ENCODE data around the gene HSPB6.

Gene HSPB6

GRCh38 chr19:35783469-35784434 lies 26.9 kb upstream of the HSPB6 start:
- Histone ChIP-seq H3K9me3 (ENCODE audit: insufficient read depth, low read length, severe bottlenecking) (no peaks in the 10 kb centered on the region), H3K79me2 (ENCODE audit: insufficient read depth, low read length) (peaks cover 8% of the 10 kb centered on the region), H3K4me1 (ENCODE audit: insufficient read depth, low read length) (no peaks in the 10 kb centered on the region), H3K9ac (ENCODE audit: low read depth, low read length) (no peak overlapping the region), H3K36me3 (ENCODE audit: insufficient read depth, low read length) (peaks cover 74% of the 10 kb centered on the region), H3K4me3 (ENCODE audit: low read depth in 1 of 2, low read length in 2 of 2) (no peak overlapping the region), H3K27ac (ENCODE audit: low read length) (no peak overlapping the region), H2AFZ (ENCODE audit: low read depth, low read length) (no peak overlapping the region), H3K27me3 (ENCODE audit: insufficient read depth, low read length, poor library complexity) (no peaks in the 10 kb centered on the region), H4K20me1 (ENCODE audit: insufficient read depth, low read length) (peaks cover 24% of the 10 kb centered on the region), H3K4me2 (ENCODE audit: insufficient read depth, low read length) (no peak overlapping the region)
- DNase-seq: no peak
- TF ChIP-seq EZH2 (IDR thresholded peaks at IDR 0.05; ENCODE audit: borderline replicate concordance, low read depth, low read length, severe bottlenecking) (no peak), CTCF (IDR thresholded peaks at IDR 0.05; ENCODE audit: borderline replicate concordance, extremely low read depth, low read length, poor library complexity, severe bottlenecking) (peak; percentile 15)
- ATAC-seq (ENCODE audit: insufficient read depth, low read depth): no peak

GRCh38 chr19:35782589-35782988 lies 25.8 kb upstream of the HSPB6 start:
- TF ChIP-seq EZH2 (IDR thresholded peaks at IDR 0.05; ENCODE audit: borderline replicate concordance, low read depth, low read length, severe bottlenecking) (no peak), CTCF (IDR thresholded peaks at IDR 0.05; ENCODE audit: borderline replicate concordance, extremely low read depth, low read length, poor library complexity, severe bottlenecking) (no peak)
- Histone ChIP-seq H3K4me2 (ENCODE audit: insufficient read depth, low read length) (no peak overlapping the region), H3K27ac (ENCODE audit: low read length) (no peak overlapping the region)

GRCh38 chr19:35781650-35782049 lies 24.8 kb upstream of the HSPB6 start:
- TF ChIP-seq CTCF (IDR thresholded peaks at IDR 0.05; ENCODE audit: borderline replicate concordance, extremely low read depth, low read length, poor library complexity, severe bottlenecking) (no peak), EZH2 (IDR thresholded peaks at IDR 0.05; ENCODE audit: borderline replicate concordance, low read depth, low read length, severe bottlenecking) (no peak)
- H3K79me2 ChIP-seq (ENCODE audit: insufficient read depth, low read length): peaks cover 27% of the 10 kb centered on the region
- H3K9me3 ChIP-seq (ENCODE audit: insufficient read depth, low read length, severe bottlenecking): no peaks in the 10 kb centered on the region
- no peaks in the 10 kb centered on the region for H3K27me3 ChIP-seq (ENCODE audit: insufficient read depth, low read length, poor library complexity)
- peaks cover 88% of the 10 kb centered on the region for H3K36me3 ChIP-seq (ENCODE audit: insufficient read depth, low read length)
- H3K4me1 ChIP-seq (ENCODE audit: insufficient read depth, low read length): peaks cover 15% of the 10 kb centered on the region
- peaks cover 41% of the 10 kb centered on the region for H4K20me1 ChIP-seq (ENCODE audit: insufficient read depth, low read length)
- no peak overlapping the region for H3K4me3 ChIP-seq (ENCODE audit: low read depth in 1 of 2, low read length in 2 of 2)
- H3K4me2 ChIP-seq (ENCODE audit: insufficient read depth, low read length): no peak overlapping the region
- no peak overlapping the region for H3K9ac ChIP-seq (ENCODE audit: low read depth, low read length)
- no peak overlapping the region for H2AFZ ChIP-seq (ENCODE audit: low read depth, low read length)
- ATAC-seq (ENCODE audit: insufficient read depth, low read depth) (no peak), DNase-seq (no peak)
- no peak overlapping the region for H3K27ac ChIP-seq (ENCODE audit: low read length)

More at GRCh38 chr19:35782589-35782988, 25.8 kb upstream of the HSPB6 start:
- no peak overlapping the region for H3K9ac ChIP-seq (ENCODE audit: low read depth, low read length)
- no peaks in the 10 kb centered on the region for H3K27me3 ChIP-seq (ENCODE audit: insufficient read depth, low read length, poor library complexity)
- ATAC-seq (ENCODE audit: insufficient read depth, low read depth) (no peak), DNase-seq (no peak)
- H2AFZ ChIP-seq (ENCODE audit: low read depth, low read length): no peak overlapping the region
- peaks cover 5% of the 10 kb centered on the region; the same call in 1 of the 2 replicates for H3K4me1 ChIP-seq (ENCODE audit: insufficient read depth, low read length)
- peaks cover 18% of the 10 kb centered on the region for H3K79me2 ChIP-seq (ENCODE audit: insufficient read depth, low read length)
- peaks cover 31% of the 10 kb centered on the region for H4K20me1 ChIP-seq (ENCODE audit: insufficient read depth, low read length)
- H3K36me3 ChIP-seq (ENCODE audit: insufficient read depth, low read length): peaks cover 86% of the 10 kb centered on the region
- no peak overlapping the region for H3K4me3 ChIP-seq (ENCODE audit: low read depth in 1 of 2, low read length in 2 of 2)
- H3K9me3 ChIP-seq (ENCODE audit: insufficient read depth, low read length, severe bottlenecking): no peaks in the 10 kb centered on the region

Measured in DND-41 (cell line).